Mesothelial cell of epicardium (in vitro differentiated cells): ENCODE results near the gene BSG. TPM values are rescaled to one million over a fixed set of nuclear protein-coding genes. Genes with fewer than 3 reads are reported as not detected.

Experiments
- DNase-seq, 2 experiments: peaks; one replicate each; pipeline ENCODE4 v3.0.0; 2021; ENCODE audit warnings: low spot score in 2 of 2; ENCODE audit not compliant: unreplicated experiment in 2 of 2
- H3K27ac Mint-ChIP-seq: 2 replicates; pipeline ENCODE4 v1.8.0; 2021; ENCODE audit warnings: mixed read lengths
- H3K27me3 Mint-ChIP-seq: 2 replicates; pipeline ENCODE4 v1.8.0; 2021; ENCODE audit warnings: low read depth, mixed read lengths
- H3K36me3 Mint-ChIP-seq: 2 replicates; pipeline ENCODE4 v1.8.0; 2021; ENCODE audit warnings: mixed read lengths
- H3K4me1 Mint-ChIP-seq: 2 replicates; pipeline ENCODE4 v1.8.0; 2021; ENCODE audit warnings: mixed read lengths
- H3K4me3 Mint-ChIP-seq: 2 replicates; pipeline ENCODE4 v1.8.0; 2021; ENCODE audit warnings: mild to moderate bottlenecking, moderate library complexity, mixed read lengths
- H3K9me3 Mint-ChIP-seq: 2 replicates; pipeline ENCODE4 v1.8.0; 2021; ENCODE audit warnings: mixed read lengths
- CTCF ChIP-seq: fragments of 200-600 bp; sonication (generic); IDR thresholded peaks from one replicate; pipeline ENCODE4 v1.5.0; 2021; ENCODE audit warnings: antibody characterized with exemption; ENCODE audit not compliant: unreplicated experiment
- total RNA-seq: library from RNA; stranded (reverse); gene quantifications from 3 replicates; pipeline ENCODE4 v1.2.1, GENCODE V29; 2021

Gene BSG
- total RNA-seq, 1 donor from 2014 or later: 414 TPM

DNA sequence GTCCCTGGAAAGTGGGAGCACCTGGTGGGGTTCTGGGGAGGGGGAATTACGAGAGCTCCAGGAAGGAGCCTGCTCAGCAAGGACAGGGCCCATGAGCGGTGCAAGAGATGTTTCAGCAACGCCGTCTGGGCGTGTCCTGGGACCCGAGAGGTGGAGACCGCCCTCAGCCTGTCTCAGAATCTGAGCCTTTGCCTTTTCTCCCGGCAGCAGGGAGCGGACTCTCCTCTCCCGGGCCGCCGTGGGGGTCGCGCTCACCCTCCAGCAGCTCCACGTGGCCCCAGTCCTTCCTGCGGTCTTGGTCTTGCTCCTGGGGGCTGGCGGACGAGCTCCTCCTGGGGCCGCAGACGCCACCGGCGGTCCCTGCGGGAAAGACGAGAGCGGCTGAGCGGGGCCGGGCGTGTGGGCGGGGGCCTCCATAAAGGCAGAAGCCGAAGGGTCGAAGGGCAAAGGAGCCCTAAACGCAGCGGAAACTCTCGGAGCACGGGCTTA, 60.2 kb downstream of the BSG start:
- H3K27me3 Mint-ChIP-seq: peaks cover 6% of the 10 kb centered on the region
- peak overlapping the region; percentile 87 for H3K4me3 Mint-ChIP-seq
- H3K9me3 Mint-ChIP-seq: no peaks in the 10 kb centered on the region
- peak overlapping the region; percentile 93 for H3K27ac Mint-ChIP-seq
- peaks cover 15% of the 10 kb centered on the region for H3K36me3 Mint-ChIP-seq
- no peak for TF ChIP-seq CTCF
- H3K4me1 Mint-ChIP-seq: peaks cover 7% of the 10 kb centered on the region
- DNase-seq: peak in 1 of 2 experiments; percentile 68

Other genes with a start within 250 kb of the BSG start
- 47.1 to 50.5 TPM (median 47.6 TPM) in 3 replicates for gene MIER2, start 227.8 kb upstream of the BSG start, total RNA-seq
- 7.8 to 8.1 TPM (median 7.9 TPM) in 3 replicates for gene C2CD4C, start 163.4 kb upstream of the BSG start, total RNA-seq
- gene SHC2, start 111.6 kb upstream of the BSG start, total RNA-seq: 85.1 to 91.0 TPM (median 86.4 TPM) in 3 replicates
- 0.75 to 1.1 TPM (median 0.98 TPM) in 3 replicates for gene MADCAM1, start 76.1 kb upstream of the BSG start, total RNA-seq
- 30.8 to 32.4 TPM (median 32.3 TPM) in 3 replicates for gene TPGS1, start 65.1 kb upstream of the BSG start, total RNA-seq
- 98.1 to 106 TPM (median 99.5 TPM) in 3 replicates for gene CDC34, start 40.8 kb upstream of the BSG start, total RNA-seq
- gene GZMM, start 28.5 kb upstream of the BSG start, total RNA-seq: 0.25 to 0.40 TPM (median 0.29 TPM) in 3 replicates
- gene HCN2, start 17.3 kb downstream of the BSG start, total RNA-seq: 1.1 to 1.6 TPM (median 1.5 TPM) in 3 replicates
- 49.5 to 56.4 TPM (median 56.4 TPM) in 3 replicates for gene POLRMT, start 60.9 kb downstream of the BSG start, total RNA-seq
- gene FGF22, start 67.3 kb downstream of the BSG start, total RNA-seq: 0.25 to 0.38 TPM in 2 of 3 replicates, not detected in the other
- 41.6 to 47.3 TPM (median 47.1 TPM) in 3 replicates for gene RNF126, start 90.6 kb downstream of the BSG start, total RNA-seq
- 64.1 to 65.5 TPM (median 64.6 TPM) in 3 replicates for gene FSTL3, start 103.8 kb downstream of the BSG start, total RNA-seq
- gene PRSS57, start 122.9 kb downstream of the BSG start, total RNA-seq: not detected in 3 replicates
- gene PALM, start 136.3 kb downstream of the BSG start, total RNA-seq: 80.5 to 87.1 TPM (median 86.9 TPM) in 3 replicates
- 1.4 to 2.2 TPM (median 1.5 TPM) in 3 replicates for gene MISP, start 178.5 kb downstream of the BSG start, total RNA-seq
- gene PTBP1, start 224.9 kb downstream of the BSG start, total RNA-seq: 447 to 482 TPM (median 459 TPM) in 3 replicates
- 140 to 162 TPM (median 152 TPM) in 3 replicates for gene PLPPR3, start 249.4 kb downstream of the BSG start, total RNA-seq